KBM-7 (cell line): ENCODE data around the gene NUDT4.
A peak's percentile ranks its signal among the peaks of the same experiment; 100 is the strongest.

ENCODE experiments used
- DNase-seq: peaks from one replicate; pipeline ENCODE4 v3.0.0-alpha.2; 2015
- in situ Hi-C: fragments of 300-500 bp; cut with MboI; formaldehyde crosslinking; loops from 2 replicates; pipeline ENCODE4 v1.14.3; 2020; ENCODE audit warnings: low sequenced_read_pairs, low pct_unique_long_range_greater_than_20kb, mixed read lengths

NUDT4 gene

DNA sequence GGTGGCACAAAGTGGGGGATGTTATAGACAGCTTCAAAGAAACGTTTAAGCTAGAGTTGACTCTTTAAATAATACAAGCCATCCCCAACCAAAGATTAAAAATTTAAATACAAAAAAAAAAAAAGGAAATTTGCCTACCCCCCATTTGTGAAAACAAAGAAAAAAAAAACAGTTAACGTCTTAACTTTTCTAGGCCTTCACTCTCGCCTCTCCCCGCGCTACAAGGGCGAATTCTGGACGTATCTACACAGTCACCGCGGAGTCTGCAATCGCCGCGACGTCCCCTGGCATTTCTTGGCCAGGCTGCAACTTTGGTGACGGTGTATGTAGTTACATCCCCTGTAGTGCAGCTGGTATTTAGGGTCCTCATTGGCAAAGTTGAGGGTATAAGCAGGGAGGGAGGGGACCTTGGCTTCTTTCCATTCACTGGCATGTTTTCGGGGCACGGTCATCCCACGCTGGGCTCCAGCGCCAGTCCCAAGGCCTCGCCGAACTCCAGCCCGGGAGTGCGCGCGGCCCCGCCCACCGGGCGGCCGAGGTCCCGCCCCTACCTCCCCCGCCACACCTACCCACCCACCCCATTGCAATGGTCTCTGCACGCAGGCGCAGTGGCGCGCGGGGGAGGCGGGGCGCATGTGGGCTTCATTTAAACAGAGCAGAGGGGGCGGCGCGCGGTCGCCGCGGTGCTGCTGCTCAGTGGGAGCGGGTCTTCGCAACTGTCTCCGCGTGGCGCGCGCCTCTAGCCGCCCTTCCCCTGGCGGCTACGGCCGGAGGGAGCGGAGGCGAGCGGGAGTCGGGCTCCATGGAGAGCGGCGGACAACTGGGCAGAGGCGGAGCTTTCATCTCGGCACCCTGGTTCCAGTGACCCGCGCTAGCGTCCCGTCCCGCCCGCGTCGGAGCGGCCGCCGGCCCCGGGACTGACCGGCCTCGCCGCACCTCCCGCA, at the start of gene NUDT4:
Gene NUDT4 (plus strand): TSS at position 674 of the 944 bp plus-strand sequence. CDS start 398 bp downstream, outside the sequence.
- peak; percentile 92 for DNase-seq
- in situ Hi-C loops, result loop anchor here (25.0 kb wide), 1 partner anchor 365 kb away; no protein-coding TSS in a partner anchor

- in situ Hi-C loops, result no loop called here
- DNase-seq, result no peak
Measured at GRCh38 chr12:93333054-93333453, 44.7 kb upstream of the NUDT4 start.

GRCh38 chr12:93333828-93334227, 43.9 kb upstream of the NUDT4 start:
- no peak for DNase-seq
- in situ Hi-C loops, result no loop called here

- in situ Hi-C loops, result no loop called here
- DNase-seq, result no peak
Measured at GRCh38 chr12:93335603-93336162, 42.0 kb upstream of the NUDT4 start.

- DNase-seq, result no peak
- in situ Hi-C loops, result no loop called here
Measured at GRCh38 chr12:93336291-93336741, 41.4 kb upstream of the NUDT4 start.

GRCh38 chr12:93338598-93338997, 39.1 kb upstream of the NUDT4 start:
- in situ Hi-C loops, result no loop called here
- no peak for DNase-seq

DNA sequence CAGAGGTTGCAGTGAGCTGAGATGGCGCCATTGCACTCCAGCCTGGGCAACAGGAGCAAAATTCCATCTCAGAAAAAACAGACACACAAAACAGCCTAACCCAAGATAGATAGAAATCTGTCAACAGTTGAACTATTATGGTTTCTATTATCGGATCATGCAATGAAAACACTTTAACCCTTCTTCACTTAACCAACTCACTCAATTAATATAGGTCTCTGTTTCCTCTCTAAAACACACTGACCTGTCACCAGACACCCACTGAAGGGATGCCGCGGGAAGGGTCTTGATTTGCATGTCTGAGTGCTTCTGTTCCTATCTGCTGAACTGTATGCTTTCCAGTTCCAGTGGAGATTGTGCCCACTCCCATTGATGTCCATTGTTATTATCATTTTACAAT, 38.0 kb upstream of the NUDT4 start:
- in situ Hi-C loops, result no loop called here
- DNase-seq, result no peak

GRCh38 chr12:93341409-93342049, 36.2 kb upstream of the NUDT4 start:
- in situ Hi-C loops, result no loop called here
- no peak for DNase-seq

GRCh38 chr12:93347054-93347785, 30.5 kb upstream of the NUDT4 start:
- in situ Hi-C loops, result no loop called here
- DNase-seq, result no peak

DNA sequence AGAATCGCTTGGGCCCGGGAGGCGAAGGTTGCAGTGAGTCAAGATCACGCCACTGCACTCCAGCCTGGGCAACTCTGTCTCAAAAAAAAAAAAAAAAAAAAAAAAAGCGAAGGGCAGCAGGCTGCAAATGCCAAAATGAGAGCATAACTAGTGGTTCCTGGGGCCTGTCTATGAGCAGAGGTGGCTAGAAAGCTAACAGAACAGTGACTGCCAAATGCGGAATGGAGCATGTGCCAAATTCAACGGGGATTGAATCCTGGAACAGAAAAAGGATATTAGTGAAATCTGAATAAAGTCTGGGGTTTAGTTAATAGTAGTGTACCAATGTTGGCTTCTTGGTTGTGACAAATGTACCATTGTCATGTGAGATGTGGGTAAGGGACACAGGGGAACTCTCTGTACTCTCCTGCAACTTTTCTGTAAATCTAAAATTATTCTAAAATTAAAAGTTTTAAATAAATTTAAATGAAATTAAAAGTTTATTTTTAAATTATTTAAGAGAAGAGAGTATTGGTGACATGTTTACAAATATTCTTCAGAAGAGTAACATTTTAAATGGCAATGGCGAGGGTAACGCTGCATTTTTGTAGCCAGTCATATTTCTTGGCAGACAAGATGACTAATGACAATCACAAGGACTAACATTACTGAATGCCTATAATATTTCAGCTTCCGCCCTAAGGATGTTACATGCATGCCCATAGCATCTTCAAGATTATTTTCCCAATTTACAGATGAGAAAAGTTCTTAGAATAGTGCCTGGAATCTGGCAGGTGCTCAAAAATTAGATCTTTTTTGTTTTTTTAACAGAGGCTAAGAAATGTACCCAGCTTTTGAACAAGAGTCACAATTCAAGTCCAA, 28.9 kb upstream of the NUDT4 start:
- in situ Hi-C loops, result no loop called here
- DNase-seq, result no peak

DNA sequence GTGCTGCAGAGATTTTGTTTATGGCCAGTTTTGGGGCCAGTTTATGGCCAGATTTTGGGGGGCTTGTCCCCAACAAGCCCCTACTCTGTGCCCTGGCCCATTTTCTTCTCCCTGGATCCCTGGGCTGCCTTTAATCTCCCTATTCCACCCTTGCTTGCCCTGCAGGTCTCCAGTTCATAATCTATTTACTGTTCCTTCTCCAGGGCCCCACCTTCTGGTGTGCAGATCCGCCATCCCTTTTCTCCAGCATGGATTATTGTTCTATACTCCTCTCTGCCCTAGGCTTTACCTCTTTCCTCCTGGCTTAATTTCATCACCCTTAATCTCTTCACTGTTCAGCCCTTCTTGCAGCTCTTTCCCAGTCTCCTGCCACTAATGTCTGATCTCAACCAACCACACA, 26.0 kb upstream of the NUDT4 start:
- DNase-seq, result no peak
- in situ Hi-C loops, result no loop called here

DNA sequence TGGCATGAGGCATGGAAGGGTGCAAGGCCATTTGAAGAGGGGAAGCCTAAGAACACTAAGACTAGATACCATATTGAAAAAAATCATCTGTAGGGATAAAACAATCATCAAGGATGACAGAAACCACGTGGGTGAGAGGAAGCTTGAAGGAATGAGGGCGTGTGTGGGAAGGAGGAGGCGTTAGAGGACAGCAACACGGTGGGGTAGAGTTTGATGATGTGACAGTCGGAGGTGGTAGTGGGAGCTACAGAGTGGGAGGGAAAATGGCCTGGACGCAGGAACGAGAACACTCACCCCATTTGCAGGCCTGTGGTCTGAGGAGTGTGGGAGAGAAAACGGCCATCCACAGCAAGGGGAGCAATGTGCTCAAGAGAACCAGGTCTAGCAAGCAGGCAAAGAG, 25.4 kb upstream of the NUDT4 start:
- DNase-seq, result no peak
- in situ Hi-C loops, result no loop called here

DNA sequence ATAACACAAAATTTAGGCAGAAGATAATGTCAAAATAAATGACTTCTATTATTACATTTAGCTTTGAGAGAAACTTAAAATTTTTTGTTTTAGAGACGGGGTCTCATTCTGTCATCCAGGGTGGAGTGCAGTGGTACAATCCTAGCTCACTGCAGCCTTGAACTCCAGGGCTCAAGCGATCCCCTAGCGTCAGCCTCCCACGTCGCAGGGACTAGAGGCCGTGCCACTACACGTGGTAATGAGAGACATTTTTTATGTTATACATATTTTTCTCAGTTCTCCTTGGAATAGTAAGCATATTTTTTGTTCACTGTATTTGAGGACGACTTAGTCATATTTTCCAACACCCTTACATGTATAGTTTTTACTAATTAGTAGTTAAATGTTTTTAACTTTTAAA, 21.5 kb upstream of the NUDT4 start:
- no peak for DNase-seq
- in situ Hi-C loops, result no loop called here

DNA sequence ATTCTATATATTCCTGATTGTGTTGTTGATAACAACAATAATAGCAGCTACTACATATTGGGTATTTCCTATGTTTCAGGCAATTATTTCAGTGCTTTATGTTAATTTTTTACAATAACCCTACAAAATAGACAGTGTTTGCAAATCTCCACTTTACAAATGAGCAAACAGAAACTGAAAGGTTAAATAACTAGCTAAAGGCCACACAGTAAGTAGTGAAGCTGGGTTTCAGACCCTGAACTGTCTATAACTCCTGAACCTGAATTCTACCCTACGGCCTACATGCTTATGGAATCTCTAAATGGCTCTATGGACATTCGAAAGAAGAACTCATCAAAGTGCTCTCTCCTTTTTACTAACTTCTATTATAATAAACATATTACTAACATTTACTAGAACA, 19.7 kb upstream of the NUDT4 start:
- DNase-seq, result no peak

DNA sequence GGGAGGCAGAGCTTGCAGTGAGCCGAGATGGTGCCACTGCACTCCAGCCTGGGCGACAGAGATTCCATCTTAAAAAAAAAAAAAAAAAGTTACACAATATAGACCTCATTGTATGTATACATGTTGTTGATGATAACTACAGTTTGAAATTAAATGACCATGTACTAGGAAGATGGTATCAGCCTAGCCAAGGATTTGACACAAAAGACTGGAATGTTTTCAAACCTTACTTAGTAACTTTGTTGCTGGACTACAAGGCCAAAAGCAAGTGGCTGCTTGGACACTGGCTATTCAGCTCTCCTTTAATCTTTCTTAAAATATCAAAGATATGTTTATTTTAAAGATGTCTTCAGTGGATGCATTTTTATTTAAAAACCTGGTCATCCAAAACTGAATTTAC, 18.9 kb upstream of the NUDT4 start:
- in situ Hi-C loops, result no loop called here
- no peak for DNase-seq

More for the DNA sequence above, 19.7 kb upstream of the NUDT4 start:
- in situ Hi-C loops, result no loop called here

GRCh38 chr12:93360688-93361087, 17.0 kb upstream of the NUDT4 start:
- no peak for DNase-seq
- in situ Hi-C loops, result no loop called here

- in situ Hi-C loops, result no loop called here
- DNase-seq, result no peak
Measured at GRCh38 chr12:93361151-93361919, 16.4 kb upstream of the NUDT4 start.

DNA sequence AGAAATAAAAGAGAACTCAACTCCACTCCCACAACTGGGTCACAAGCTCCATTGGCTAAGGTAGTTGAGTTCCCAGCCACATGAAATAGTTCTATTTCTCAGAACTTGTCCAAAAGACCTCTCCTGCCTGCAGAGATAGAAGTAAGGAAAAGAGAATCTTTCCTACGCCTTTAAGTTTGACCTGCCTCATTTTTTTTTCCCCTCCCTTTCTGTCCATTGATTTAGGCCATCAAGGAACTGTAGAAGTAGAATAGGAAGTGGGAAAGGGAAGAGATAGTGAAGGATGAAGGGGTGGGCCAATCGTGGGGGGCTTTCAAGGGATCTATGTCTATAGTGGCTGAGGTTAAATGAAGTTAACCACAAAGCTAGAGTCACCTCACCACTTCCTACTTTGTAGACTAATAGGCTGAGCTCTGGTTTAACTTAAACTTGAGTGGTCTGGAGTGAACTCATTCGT, 13.9 kb upstream of the NUDT4 start:
- in situ Hi-C loops, result no loop called here

More for the DNA sequence above, 13.9 kb upstream of the NUDT4 start:
- peak; percentile 80 for DNase-seq
